Astrocyte (in vitro differentiated cells and primary cell): ENCODE results near the gene MOV10L1. TPM values are rescaled to one million over a fixed set of nuclear protein-coding genes. Genes with fewer than 3 reads are reported as not detected.

Experiments
- DNase-seq: peaks from one replicate; pipeline ENCODE4 v3.0.0-alpha.2; 2010; ENCODE audit warnings: low read depth
- FAIRE-seq: peaks from 2 replicates; lab custom pipeline; 2011; peaks lifted over from hg19 to GRCh38; lab: Jason Lieb, UNC
- H2AFZ ChIP-seq: 2 replicates; pipeline ENCODE4 v1.6.0; 2012; ENCODE audit warnings: low read depth, low read length, inconsistent platforms
- H3K27ac ChIP-seq: 2 replicates; pipeline ENCODE4 v1.5.1; 2011; ENCODE audit warnings: low read depth, low read length, inconsistent platforms
- H3K27me3 ChIP-seq: 2 replicates; pipeline ENCODE4 v1.6.0; 2011; ENCODE audit warnings: low read length, inconsistent platforms; ENCODE audit not compliant: insufficient read depth
- H3K36me3 ChIP-seq: 2 replicates; pipeline ENCODE4 v1.5.1; 2011; ENCODE audit warnings: low read length, inconsistent platforms; ENCODE audit not compliant: insufficient read depth
- H3K4me1 ChIP-seq: 2 replicates; pipeline ENCODE4 v1.5.1; 2011; ENCODE audit warnings: low read length, inconsistent platforms; ENCODE audit not compliant: insufficient read depth
- H3K4me2 ChIP-seq: 2 replicates; pipeline ENCODE4 v1.6.0; 2012; ENCODE audit warnings: low read length, inconsistent platforms
- H3K4me3 ChIP-seq: 2 replicates; pipeline ENCODE4 v1.5.1; 2011; ENCODE audit warnings: low read depth, mild to moderate bottlenecking, low read length, inconsistent platforms; ENCODE audit not compliant: insufficient read depth
- H3K79me2 ChIP-seq: 2 replicates; pipeline ENCODE4 v1.6.0; 2012; ENCODE audit warnings: mild to moderate bottlenecking, low read length, inconsistent platforms; ENCODE audit not compliant: insufficient read depth
- H3K9ac ChIP-seq: 2 replicates; pipeline ENCODE4 v1.6.0; 2012; ENCODE audit warnings: mild to moderate bottlenecking, low read length, inconsistent platforms
- H3K9me3 ChIP-seq: 2 replicates; pipeline ENCODE4 v1.5.1; 2012; ENCODE audit warnings: low read depth, mild to moderate bottlenecking, low read length, inconsistent platforms; ENCODE audit not compliant: insufficient read depth
- H4K20me1 ChIP-seq: 2 replicates; pipeline ENCODE4 v1.6.0; 2012; ENCODE audit warnings: low read length, inconsistent platforms; ENCODE audit not compliant: insufficient read depth
- H3K27ac Mint-ChIP-seq: one replicate; pipeline ENCODE4 v1.8.0; 2021; ENCODE audit warnings: mild to moderate bottlenecking, mixed read lengths; ENCODE audit not compliant: unreplicated experiment
- H3K27me3 Mint-ChIP-seq: one replicate; pipeline ENCODE4 v1.8.0; 2021; ENCODE audit warnings: low read depth, mixed read lengths; ENCODE audit not compliant: unreplicated experiment
- H3K36me3 Mint-ChIP-seq: one replicate; pipeline ENCODE4 v1.8.0; 2021; ENCODE audit warnings: low read depth, mixed read lengths; ENCODE audit not compliant: unreplicated experiment
- H3K4me1 Mint-ChIP-seq: one replicate; pipeline ENCODE4 v1.8.0; 2021; ENCODE audit warnings: low read depth, mixed read lengths; ENCODE audit not compliant: unreplicated experiment
- H3K4me3 Mint-ChIP-seq: one replicate; pipeline ENCODE4 v1.8.0; 2021; ENCODE audit warnings: mild to moderate bottlenecking, moderate library complexity, mixed read lengths; ENCODE audit not compliant: unreplicated experiment
- H3K9me3 Mint-ChIP-seq: one replicate; pipeline ENCODE4 v1.8.0; 2021; ENCODE audit warnings: mild to moderate bottlenecking, mixed read lengths; ENCODE audit not compliant: unreplicated experiment
- EZH2 ChIP-seq: IDR thresholded peaks from 2 replicates; pipeline ENCODE4 v1.6.1; 2012; ENCODE audit warnings: mild to moderate bottlenecking, low read length, inconsistent platforms; ENCODE audit not compliant: insufficient read depth
- total RNA-seq: library from RNA; stranded (reverse); gene quantifications from 2 replicates; pipeline ENCODE4 v1.2.1, GENCODE V29; 2021
- TF ChIP-seq, protein P1 (sequence below): IDR thresholded peaks from 2 replicates; pipeline ENCODE4 v1.5.1; 2011; ENCODE audit warnings: low read depth, mild to moderate bottlenecking, inconsistent platforms, low read length, moderate library complexity; ENCODE audit not compliant: insufficient read depth

MOV10L1 gene
- total RNA-seq, 1 donor from 2014 or later: 0.61 TPM

DNA sequence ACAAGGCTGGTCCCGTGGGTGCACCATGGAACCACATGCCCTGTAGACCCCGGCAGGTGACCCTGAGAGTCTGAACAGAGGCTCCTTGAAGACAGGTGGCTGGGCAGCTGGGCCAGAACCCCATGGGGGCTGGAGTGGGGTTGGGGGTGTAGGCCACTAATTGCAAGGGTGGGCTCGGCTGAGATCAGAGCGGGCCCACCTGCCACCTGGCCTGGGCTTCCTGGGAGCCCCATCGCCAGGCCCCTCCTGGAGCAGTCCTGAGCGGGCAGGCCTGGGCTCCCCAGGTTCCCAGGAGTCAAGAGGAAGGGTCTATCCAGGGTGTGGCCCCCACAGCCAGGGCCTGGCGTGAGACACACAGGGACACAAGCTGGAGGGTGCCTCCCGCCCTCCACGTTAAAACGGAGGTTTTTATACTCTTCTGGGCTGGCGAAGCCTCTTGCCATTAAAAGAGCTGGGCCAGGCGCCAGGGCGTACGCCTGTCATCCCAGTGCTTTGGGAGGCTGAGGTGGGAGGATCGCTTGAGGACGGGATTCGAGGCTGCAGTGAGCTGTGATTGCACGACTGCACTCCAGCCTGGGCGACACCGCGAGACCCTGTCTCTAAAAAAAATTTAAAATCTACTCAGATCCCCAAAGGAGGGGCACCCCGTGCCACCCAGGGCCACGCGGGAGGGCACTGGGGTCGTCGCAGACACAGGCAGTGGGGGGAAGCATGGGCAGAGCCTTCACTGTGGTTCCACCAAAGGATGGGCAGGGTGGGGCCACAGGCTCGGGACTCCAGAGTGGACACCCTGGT lies 91.1 kb downstream of the MOV10L1 start:
- Mint-ChIP-seq H3K4me3 (no peak overlapping the region), H3K27ac (no peak overlapping the region), H3K27me3 (peaks cover 4% of the 10 kb centered on the region), H3K4me1 (no peaks in the 10 kb centered on the region), H3K36me3 (peaks cover 2% of the 10 kb centered on the region), H3K9me3 (no peaks in the 10 kb centered on the region)
- H2AFZ ChIP-seq: no peak overlapping the region
- H4K20me1 ChIP-seq: no peaks in the 10 kb centered on the region
- no peaks in the 10 kb centered on the region for H3K36me3 ChIP-seq
- H3K9me3 ChIP-seq: no peaks in the 10 kb centered on the region
- no peak overlapping the region for H3K4me3 ChIP-seq
- no peak overlapping the region for H3K9ac ChIP-seq
- H3K4me1 ChIP-seq: peaks cover 6% of the 10 kb centered on the region
- no peak overlapping the region for H3K27ac ChIP-seq
- TF ChIP-seq, protein P1, sequence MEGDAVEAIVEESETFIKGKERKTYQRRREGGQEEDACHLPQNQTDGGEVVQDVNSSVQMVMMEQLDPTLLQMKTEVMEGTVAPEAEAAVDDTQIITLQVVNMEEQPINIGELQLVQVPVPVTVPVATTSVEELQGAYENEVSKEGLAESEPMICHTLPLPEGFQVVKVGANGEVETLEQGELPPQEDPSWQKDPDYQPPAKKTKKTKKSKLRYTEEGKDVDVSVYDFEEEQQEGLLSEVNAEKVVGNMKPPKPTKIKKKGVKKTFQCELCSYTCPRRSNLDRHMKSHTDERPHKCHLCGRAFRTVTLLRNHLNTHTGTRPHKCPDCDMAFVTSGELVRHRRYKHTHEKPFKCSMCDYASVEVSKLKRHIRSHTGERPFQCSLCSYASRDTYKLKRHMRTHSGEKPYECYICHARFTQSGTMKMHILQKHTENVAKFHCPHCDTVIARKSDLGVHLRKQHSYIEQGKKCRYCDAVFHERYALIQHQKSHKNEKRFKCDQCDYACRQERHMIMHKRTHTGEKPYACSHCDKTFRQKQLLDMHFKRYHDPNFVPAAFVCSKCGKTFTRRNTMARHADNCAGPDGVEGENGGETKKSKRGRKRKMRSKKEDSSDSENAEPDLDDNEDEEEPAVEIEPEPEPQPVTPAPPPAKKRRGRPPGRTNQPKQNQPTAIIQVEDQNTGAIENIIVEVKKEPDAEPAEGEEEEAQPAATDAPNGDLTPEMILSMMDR: no peak
- no peak for TF ChIP-seq EZH2
- H3K4me2 ChIP-seq: no peak overlapping the region
- DNase-seq: no peak
- H3K79me2 ChIP-seq: no peaks in the 10 kb centered on the region
- no peaks in the 10 kb centered on the region for H3K27me3 ChIP-seq
- FAIRE-seq: no peak

- H3K4me3 ChIP-seq: no peak overlapping the region
- no peaks in the 10 kb centered on the region for H3K36me3 ChIP-seq
- H3K4me2 ChIP-seq: no peak overlapping the region
- peaks cover 13% of the 10 kb centered on the region for H3K79me2 ChIP-seq
- no peaks in the 10 kb centered on the region for H3K36me3 Mint-ChIP-seq
- TF ChIP-seq EZH2: no peak
- TF ChIP-seq, protein P1: no peak
- no peak overlapping the region for H3K4me3 Mint-ChIP-seq
- FAIRE-seq: no peak
- no peak for DNase-seq
- no peak overlapping the region for H3K27ac ChIP-seq
- no peaks in the 10 kb centered on the region for H3K27me3 ChIP-seq
- H4K20me1 ChIP-seq: no peaks in the 10 kb centered on the region
- no peak overlapping the region for H3K27ac Mint-ChIP-seq
- H3K9ac ChIP-seq: no peak overlapping the region
- no peak overlapping the region for H2AFZ ChIP-seq
- peaks cover 14% of the 10 kb centered on the region for H3K4me1 ChIP-seq
- H3K9me3 Mint-ChIP-seq: no peaks in the 10 kb centered on the region
- H3K27me3 Mint-ChIP-seq: peaks cover 2% of the 10 kb centered on the region
- H3K9me3 ChIP-seq: no peaks in the 10 kb centered on the region
- H3K4me1 Mint-ChIP-seq: no peaks in the 10 kb centered on the region
These were observed 92.6 kb downstream of the MOV10L1 start for GRCh38 chr22:50182176-50183081.
